ENCODE data around the gene RFNG.

The RFNG gene

GRCh38 chr17:82056729-82057621 lies 5.4 kb upstream of the RFNG start:
- DNase-seq: peak; percentile 14

GRCh38 chr17:82055965-82056728 lies 4.5 kb upstream of the RFNG start:
- DNase-seq: no peak

GRCh38 chr17:82055023-82055964 lies 3.7 kb upstream of the RFNG start:
- DNase-seq: no peak

GRCh38 chr17:82054351-82055022 lies 2.9 kb upstream of the RFNG start:
- DNase-seq: no peak

GRCh38 chr17:82053556-82054263 lies 2.1 kb upstream of the RFNG start:
- no peak for DNase-seq

- DNase-seq: no peak
Measured at GRCh38 chr17:82053130-82053529, 1.5 kb upstream of the RFNG start.

GRCh38 chr17:82052638-82053059 lies 1.0 kb upstream of the RFNG start:
- DNase-seq: no peak

- DNase-seq: peak; percentile 30
Measured at GRCh38 chr17:82050761-82051641, 610 bp downstream of the RFNG start.

GRCh38 chr17:82050152-82050760 lies 1.4 kb downstream of the RFNG start:
- DNase-seq: no peak

- no peak for DNase-seq
Measured at GRCh38 chr17:82049521-82049971, 2.1 kb downstream of the RFNG start.

GRCh38 chr17:82049106-82049505 lies 2.5 kb downstream of the RFNG start:
- DNase-seq: no peak

- no peak for DNase-seq
Measured at GRCh38 chr17:82048571-82048971, 3.0 kb downstream of the RFNG start.

- no peak for DNase-seq
Measured at GRCh38 chr17:82047914-82048570, 3.6 kb downstream of the RFNG start.

GRCh38 chr17:82047379-82047778 lies 4.2 kb downstream of the RFNG start:
- no peak for DNase-seq

GRCh38 chr17:82046903-82047302 lies 4.7 kb downstream of the RFNG start:
- DNase-seq: no peak

- no peak for DNase-seq
Measured at GRCh38 chr17:82045936-82046484, 5.6 kb downstream of the RFNG start.

- no peak for DNase-seq
Measured at GRCh38 chr17:82043507-82043906, 8.1 kb downstream of the RFNG start.

- DNase-seq: no peak
Measured at GRCh38 chr17:82042649-82043048, 9.0 kb downstream of the RFNG start.

GRCh38 chr17:82041144-82041814 lies 10.3 kb downstream of the RFNG start:
- DNase-seq: no peak

Data from NCI-H146 (cell line).